ENCODE results near the gene DENND2A. TPM values are rescaled to one million over a fixed set of nuclear protein-coding genes. Genes with fewer than 3 reads are reported as not detected.
A peak's percentile ranks its signal among the peaks of the same experiment; 100 is the strongest.
"Not testable (repeated sequence)": the region's sequence is repeated elsewhere in the genome, so short reads cannot be mapped to it uniquely, and the experiment has no call there.

The DENND2A gene
- total RNA-seq, 4 donors from 2014 or later, result 2.0 to 10.9 (median 5.1) TPM

DNA sequence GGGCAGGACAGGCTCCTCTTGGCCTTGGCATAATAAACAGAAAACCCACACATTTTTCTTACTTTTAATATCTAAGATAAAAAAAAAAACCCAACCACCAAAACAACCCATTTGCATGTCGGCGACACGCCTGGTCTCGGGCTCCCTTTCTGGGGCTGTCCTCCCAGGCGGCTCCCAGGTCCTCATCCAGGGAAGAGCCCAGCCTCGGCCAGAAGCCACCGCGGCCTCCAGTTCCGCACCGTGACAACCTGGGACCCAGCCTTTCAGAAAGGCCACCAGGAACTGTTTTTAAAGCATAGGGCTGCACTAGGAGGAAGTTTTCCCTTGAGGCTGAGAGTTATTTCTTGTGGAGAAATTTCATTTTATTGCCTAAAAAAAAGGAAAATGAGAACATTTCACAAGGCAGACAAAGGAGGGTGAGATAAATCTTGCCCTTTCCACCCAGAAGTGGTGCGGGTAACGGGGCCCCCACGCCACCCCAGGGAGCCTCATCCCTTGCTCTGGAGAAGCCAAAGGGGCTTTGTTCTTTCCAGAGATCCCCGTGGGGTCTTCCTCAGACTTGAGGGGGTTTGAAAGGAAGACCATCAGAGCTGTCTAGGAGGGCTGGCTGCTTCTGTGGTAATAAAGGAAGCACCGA, 122.1 kb downstream of the DENND2A start:
- H3K4me3 ChIP-seq (replicated peaks in 1 of 3), result no peak overlapping the region
- no peaks in the 10 kb centered on the region for H3K27me3 ChIP-seq
- intact Hi-C loops (cut with DNase I), result loop anchor here (10.0 kb wide), 1 partner anchor 496 kb away; the partner anchor contains the start of gene MRPS33
- H3K9me3 ChIP-seq, result no peaks in the 10 kb centered on the region
- no peak for DNase-seq
- peak overlapping the region in 1 of 3 donors; percentile 15 for H3K27ac ChIP-seq
- peaks cover 0 to 3% of the 10 kb centered on the region in 2 donors for H3K4me1 ChIP-seq
- H3K36me3 ChIP-seq, result no peaks in the 10 kb centered on the region
- 80 to 85% methylated on average over 15 of the region's 15 CpGs for WGBS, 2 donors
- no peak for TF ChIP-seq POLR2A (IDR thresholded peaks at IDR 0.05)
- TF ChIP-seq, protein P1, sequence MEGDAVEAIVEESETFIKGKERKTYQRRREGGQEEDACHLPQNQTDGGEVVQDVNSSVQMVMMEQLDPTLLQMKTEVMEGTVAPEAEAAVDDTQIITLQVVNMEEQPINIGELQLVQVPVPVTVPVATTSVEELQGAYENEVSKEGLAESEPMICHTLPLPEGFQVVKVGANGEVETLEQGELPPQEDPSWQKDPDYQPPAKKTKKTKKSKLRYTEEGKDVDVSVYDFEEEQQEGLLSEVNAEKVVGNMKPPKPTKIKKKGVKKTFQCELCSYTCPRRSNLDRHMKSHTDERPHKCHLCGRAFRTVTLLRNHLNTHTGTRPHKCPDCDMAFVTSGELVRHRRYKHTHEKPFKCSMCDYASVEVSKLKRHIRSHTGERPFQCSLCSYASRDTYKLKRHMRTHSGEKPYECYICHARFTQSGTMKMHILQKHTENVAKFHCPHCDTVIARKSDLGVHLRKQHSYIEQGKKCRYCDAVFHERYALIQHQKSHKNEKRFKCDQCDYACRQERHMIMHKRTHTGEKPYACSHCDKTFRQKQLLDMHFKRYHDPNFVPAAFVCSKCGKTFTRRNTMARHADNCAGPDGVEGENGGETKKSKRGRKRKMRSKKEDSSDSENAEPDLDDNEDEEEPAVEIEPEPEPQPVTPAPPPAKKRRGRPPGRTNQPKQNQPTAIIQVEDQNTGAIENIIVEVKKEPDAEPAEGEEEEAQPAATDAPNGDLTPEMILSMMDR (IDR thresholded peaks at IDR 0.05), result no peak

DNA sequence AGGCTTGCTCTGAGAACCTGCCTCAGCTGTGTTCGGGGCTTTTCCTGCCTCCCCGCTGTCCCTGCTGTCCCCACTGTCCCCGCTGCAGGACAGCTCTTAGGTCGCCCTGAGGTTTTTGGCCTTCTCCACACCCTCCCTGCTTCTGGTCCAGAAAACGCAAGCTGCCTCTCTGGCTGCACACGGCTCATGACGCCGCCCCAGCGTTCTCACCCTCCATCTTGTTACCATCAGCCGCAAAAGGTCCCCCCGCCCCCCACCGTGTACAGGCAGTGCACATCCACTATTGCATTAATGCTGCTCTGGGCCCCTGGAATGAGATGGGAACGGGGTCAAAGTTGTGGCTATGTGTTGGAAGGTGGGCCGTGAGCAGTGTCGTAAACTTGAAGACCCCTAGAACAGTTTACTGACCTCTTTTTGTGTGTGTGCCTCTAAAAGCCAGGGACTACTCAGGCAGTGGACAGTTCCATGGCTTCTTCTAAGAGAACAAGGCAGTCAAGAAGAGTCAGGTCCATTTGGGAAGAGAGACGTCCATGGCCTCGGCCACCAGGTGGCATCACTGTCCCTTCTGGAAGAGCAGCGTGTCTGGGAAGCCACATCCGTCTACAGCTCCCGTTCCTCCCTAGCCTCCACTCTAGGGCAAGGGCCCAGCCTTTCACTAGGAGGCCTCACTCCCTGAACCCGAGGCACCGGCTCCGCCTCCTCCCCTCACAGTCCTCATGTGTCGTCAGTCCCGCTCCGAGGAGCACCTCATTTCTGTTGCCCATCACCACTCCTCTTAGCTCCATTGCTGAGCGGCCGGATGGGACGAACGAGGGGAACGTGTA, 122.9 kb downstream of the DENND2A start:
- Histone ChIP-seq H3K4me3 (replicated peaks in 1 of 3) (no peak overlapping the region), H3K9me3 (no peaks in the 10 kb centered on the region), H3K36me3 (no peaks in the 10 kb centered on the region), H3K27me3 (no peaks in the 10 kb centered on the region), H3K4me1 (peaks cover 0 to 3% of the 10 kb centered on the region in 2 donors), H3K27ac (peak overlapping the region in 1 of 3 donors; percentile 15)
- DNase-seq, result peak; percentile 86 to 89
- 50 to 59% methylated on average over 26 to 31 of the region's 31 CpGs for WGBS, 2 donors
- intact Hi-C loops (cut with DNase I), result loop anchor here (2.0 to 10.0 kb wide), 2 partner anchors 135 to 497 kb away; partner anchors contain the start of gene MRPS33
- TF ChIP-seq POLR2A (IDR thresholded peaks at IDR 0.05), result no peak
- TF ChIP-seq, protein P1 (IDR thresholded peaks at IDR 0.05), result peak; percentile 47 to 85 (median 75)

DNA sequence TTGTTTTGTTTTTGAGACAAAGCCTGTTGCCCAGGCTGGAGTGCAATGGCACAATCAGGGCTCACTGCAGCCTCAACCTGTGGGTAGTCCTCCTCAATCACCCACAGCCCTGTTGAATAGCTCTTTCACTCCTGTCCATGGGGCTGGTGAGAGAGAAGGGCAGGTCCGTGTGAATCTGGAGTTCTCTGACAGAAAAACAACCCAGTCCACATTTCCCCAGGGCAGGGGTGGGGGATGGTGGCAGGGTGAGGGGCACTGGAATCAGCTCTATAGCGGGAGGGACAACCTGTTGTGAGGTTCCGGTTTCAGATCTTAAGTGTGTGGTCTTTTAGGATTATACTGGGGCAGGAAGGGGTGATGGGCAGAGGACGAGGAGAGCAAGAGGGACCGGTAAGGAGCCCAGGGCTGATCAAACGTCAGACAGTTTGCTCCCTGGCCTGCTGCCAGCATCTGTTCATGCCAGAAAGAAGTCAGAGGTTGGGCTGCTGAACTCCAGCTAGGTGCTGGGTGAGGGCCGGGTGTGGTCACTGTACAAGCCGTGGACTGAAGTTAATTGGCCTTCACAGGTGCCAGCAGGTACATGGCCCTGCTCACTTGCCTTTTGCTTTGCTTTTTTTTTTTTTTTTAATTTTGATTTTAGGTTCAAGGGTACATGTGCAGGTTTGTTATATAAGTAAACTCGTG, 128.2 kb downstream of the DENND2A start:
- no peak overlapping the region for H3K4me3 ChIP-seq (replicated peaks in 1 of 3)
- intact Hi-C loops (cut with DNase I), result loop anchor here (10.0 kb wide), 1 partner anchor 502 kb away; the partner anchor contains the start of gene MRPS33
- TF ChIP-seq, protein P1 (IDR thresholded peaks at IDR 0.05), result no peak
- TF ChIP-seq POLR2A (IDR thresholded peaks at IDR 0.05), result no peak
- WGBS, 2 donors, result 22 to 23% methylated on average over 9 of the region's 9 CpGs
- no peaks in the 10 kb centered on the region for H3K36me3 ChIP-seq
- no peaks in the 10 kb centered on the region for H3K4me1 ChIP-seq
- no peaks in the 10 kb centered on the region for H3K27me3 ChIP-seq
- DNase-seq, result peak; percentile 59 to 64
- H3K9me3 ChIP-seq, result no peaks in the 10 kb centered on the region
- H3K27ac ChIP-seq, result no peak overlapping the region

GRCh38 chr7:140509789-140510188, 130.8 kb downstream of the DENND2A start:
- intact Hi-C loops (cut with DNase I), result loop anchor here (10.0 kb wide), 1 partner anchor 505 kb away; the partner anchor contains the start of gene MRPS33
- Histone ChIP-seq H3K4me3 (replicated peaks in 1 of 3) (no peak overlapping the region), H3K27ac (no peak overlapping the region), H3K27me3 (no peaks in the 10 kb centered on the region), H3K4me1 (no peaks in the 10 kb centered on the region), H3K36me3 (no peaks in the 10 kb centered on the region), H3K9me3 (no peaks in the 10 kb centered on the region)
- TF ChIP-seq, protein P1 (IDR thresholded peaks at IDR 0.05), result no peak
- TF ChIP-seq POLR2A (IDR thresholded peaks at IDR 0.05), result no peak
- WGBS, 2 donors, result 69 to 73% methylated on average over 4 of the region's 5 CpGs
- no peak for DNase-seq

DNA sequence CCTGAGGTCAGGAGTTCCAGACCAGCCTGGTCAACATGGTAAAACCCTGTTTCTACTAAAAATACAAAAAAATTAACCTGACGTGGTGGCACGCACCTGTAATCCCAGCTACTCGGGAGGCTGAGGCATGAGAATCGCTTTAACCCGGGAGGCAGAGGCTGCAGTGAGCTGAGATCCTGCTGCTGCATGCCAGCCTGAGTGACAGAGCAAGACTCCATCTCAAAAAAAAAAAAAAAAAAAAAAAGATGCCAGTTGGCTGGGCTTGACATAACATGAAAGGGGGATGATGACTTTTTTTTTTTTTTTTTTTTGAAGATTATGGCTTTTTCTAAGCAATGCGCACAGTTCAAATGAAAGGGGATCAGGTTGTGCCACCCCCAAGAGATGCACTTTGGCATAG, 133.1 kb downstream of the DENND2A start:
- DNase-seq; H3K27me3 ChIP-seq; intact Hi-C loops (cut with DNase I); H3K36me3 ChIP-seq; H3K4me1 ChIP-seq; H3K27ac ChIP-seq; H3K9me3 ChIP-seq; H3K4me3 ChIP-seq (replicated peaks in 1 of 3): not testable (repeated sequence)
- WGBS, 2 donors, result 88% methylated on average over 6 of the region's 6 CpGs

All from thyroid gland (tissue), 4 donors.